ENCODE measurements around the gene NTSR1. TPM values are rescaled to one million over a fixed set of nuclear protein-coding genes. Genes with fewer than 3 reads are reported as not detected.

The NTSR1 gene
- total RNA-seq, 1 donor from 2014 or later, result not detected

GRCh38 chr20:62691487-62691886 is 17.1 kb upstream of the NTSR1 start:
- H3K4me3 Mint-ChIP-seq, result no peak overlapping the region
- POLR2A ChIA-PET, result no interaction called here

GRCh38 chr20:62692176-62692575 is 16.5 kb upstream of the NTSR1 start:
- Mint-ChIP-seq H3K27ac (no peak overlapping the region), H3K36me3 (ENCODE audit: low read depth) (no peaks in the 10 kb centered on the region), H3K27me3 (peaks cover 20% of the 10 kb centered on the region), H3K4me1 (no peaks in the 10 kb centered on the region), H3K9me3 (no peaks in the 10 kb centered on the region), H3K4me3 (no peak overlapping the region)
- ChIA-PET CTCF (no interaction called here), POLR2A (no interaction called here)
- TF ChIP-seq, protein P1, sequence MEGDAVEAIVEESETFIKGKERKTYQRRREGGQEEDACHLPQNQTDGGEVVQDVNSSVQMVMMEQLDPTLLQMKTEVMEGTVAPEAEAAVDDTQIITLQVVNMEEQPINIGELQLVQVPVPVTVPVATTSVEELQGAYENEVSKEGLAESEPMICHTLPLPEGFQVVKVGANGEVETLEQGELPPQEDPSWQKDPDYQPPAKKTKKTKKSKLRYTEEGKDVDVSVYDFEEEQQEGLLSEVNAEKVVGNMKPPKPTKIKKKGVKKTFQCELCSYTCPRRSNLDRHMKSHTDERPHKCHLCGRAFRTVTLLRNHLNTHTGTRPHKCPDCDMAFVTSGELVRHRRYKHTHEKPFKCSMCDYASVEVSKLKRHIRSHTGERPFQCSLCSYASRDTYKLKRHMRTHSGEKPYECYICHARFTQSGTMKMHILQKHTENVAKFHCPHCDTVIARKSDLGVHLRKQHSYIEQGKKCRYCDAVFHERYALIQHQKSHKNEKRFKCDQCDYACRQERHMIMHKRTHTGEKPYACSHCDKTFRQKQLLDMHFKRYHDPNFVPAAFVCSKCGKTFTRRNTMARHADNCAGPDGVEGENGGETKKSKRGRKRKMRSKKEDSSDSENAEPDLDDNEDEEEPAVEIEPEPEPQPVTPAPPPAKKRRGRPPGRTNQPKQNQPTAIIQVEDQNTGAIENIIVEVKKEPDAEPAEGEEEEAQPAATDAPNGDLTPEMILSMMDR (IDR thresholded peaks at IDR 0.05), result no peak
- ATAC-seq (ENCODE audit: low read depth) (no peak), DNase-seq (no peak)
- intact Hi-C loops (cut with micrococcal nuclease), result loop anchor here (10.0 kb wide), 1 partner anchor 63 kb away; no protein-coding TSS in a partner anchor

More at GRCh38 chr20:62691487-62691886, 17.1 kb upstream of the NTSR1 start:
- H3K36me3 Mint-ChIP-seq (ENCODE audit: low read depth), result no peaks in the 10 kb centered on the region
- DNase-seq (no peak), ATAC-seq (ENCODE audit: low read depth) (no peak)
- H3K27ac Mint-ChIP-seq, result no peak overlapping the region
- no peaks in the 10 kb centered on the region for H3K4me1 Mint-ChIP-seq
- H3K9me3 Mint-ChIP-seq, result no peaks in the 10 kb centered on the region
- peaks cover 20% of the 10 kb centered on the region for H3K27me3 Mint-ChIP-seq
- TF ChIP-seq, protein P1 (IDR thresholded peaks at IDR 0.05), result no peak
- intact Hi-C loops (cut with micrococcal nuclease), result loop anchor here (10.0 kb wide), 1 partner anchor 63 kb away; no protein-coding TSS in a partner anchor
- CTCF ChIA-PET, result no interaction called here

DNA sequence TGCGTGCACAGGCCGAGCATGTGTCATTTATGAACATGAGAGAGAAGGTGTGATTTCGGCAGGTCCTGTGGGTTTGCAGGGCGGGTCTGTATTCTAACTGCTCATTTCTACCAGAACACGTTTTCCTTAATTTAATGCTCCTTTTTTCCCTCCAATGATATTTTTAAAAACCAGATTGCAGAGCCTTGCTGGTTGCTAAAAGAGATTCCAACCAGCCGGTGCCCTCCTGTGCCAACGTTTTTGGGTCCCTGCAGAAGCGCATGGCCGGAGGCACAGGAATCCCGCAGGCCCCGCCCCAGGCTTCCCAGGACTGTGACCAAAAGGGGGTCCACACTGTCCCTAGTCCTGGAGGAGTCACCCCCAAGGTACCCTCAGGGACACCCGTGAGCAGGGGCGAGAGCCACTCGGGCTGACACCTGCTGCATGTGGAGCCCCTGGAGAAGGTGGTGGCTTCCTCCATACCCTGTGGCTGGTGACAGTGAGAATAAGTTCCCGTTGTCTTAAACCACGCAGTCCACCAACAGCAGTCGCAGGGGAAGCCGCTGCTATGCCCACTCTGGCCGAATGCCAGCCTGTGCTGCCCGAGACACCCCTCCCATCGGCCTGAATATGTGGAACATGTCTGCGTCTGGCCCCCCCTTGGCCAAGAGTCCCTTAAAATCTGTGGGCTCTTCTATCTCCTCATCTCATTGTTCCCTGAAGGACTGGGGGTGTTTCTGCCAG is 15.7 kb upstream of the NTSR1 start:
- Mint-ChIP-seq H3K4me1 (no peaks in the 10 kb centered on the region), H3K36me3 (ENCODE audit: low read depth) (no peaks in the 10 kb centered on the region), H3K27me3 (peaks cover 23% of the 10 kb centered on the region), H3K27ac (no peak overlapping the region), H3K4me3 (no peak overlapping the region), H3K9me3 (no peaks in the 10 kb centered on the region)
- ChIA-PET CTCF (interaction anchor here (1.0 kb wide), 1 partner anchor 42 kb away, joined by 3 read pairs; no protein-coding TSS in a partner anchor), POLR2A (no interaction called here)
- ATAC-seq (ENCODE audit: low read depth) (no peak), DNase-seq (no peak)
- TF ChIP-seq, protein P1 (IDR thresholded peaks at IDR 0.05), result no peak
- intact Hi-C loops (cut with micrococcal nuclease), result loop anchor here (10.0 kb wide), 1 partner anchor 62 kb away; no protein-coding TSS in a partner anchor

DNA sequence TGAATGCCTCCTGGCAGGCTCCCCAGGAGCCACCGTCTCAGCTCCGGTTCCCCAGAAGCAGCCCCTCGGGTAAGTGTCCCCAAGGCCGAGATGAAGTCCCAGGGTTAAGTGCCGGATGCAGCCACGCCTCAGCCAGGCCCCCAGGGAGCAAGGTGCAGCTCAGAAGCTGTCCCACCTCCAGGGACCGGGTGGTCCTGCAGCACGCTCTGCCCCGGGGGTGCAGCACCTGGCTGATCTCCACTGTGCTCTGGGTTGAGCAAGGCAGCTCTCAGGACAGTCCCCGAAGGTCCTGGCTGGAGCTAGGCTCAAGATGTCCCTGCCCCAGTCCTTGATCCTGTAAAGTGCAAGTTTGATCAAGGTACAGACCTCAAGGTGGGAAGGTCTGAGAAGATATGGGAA is 15.1 kb upstream of the NTSR1 start:
- no peak for ATAC-seq (ENCODE audit: low read depth)
- Mint-ChIP-seq H3K27ac (no peak overlapping the region), H3K4me3 (no peak overlapping the region), H3K36me3 (ENCODE audit: low read depth) (no peaks in the 10 kb centered on the region), H3K4me1 (no peaks in the 10 kb centered on the region), H3K9me3 (no peaks in the 10 kb centered on the region), H3K27me3 (peaks cover 24% of the 10 kb centered on the region)
- ChIA-PET POLR2A (no interaction called here), CTCF (interaction anchor here (1.0 kb wide), 1 partner anchor 42 kb away, joined by 3 read pairs; no protein-coding TSS in a partner anchor)
- TF ChIP-seq, protein P1 (IDR thresholded peaks at IDR 0.05), result no peak
- DNase-seq, result no peak
- intact Hi-C loops (cut with micrococcal nuclease), result loop anchor here (10.0 kb wide), 1 partner anchor 61 kb away; no protein-coding TSS in a partner anchor

DNA sequence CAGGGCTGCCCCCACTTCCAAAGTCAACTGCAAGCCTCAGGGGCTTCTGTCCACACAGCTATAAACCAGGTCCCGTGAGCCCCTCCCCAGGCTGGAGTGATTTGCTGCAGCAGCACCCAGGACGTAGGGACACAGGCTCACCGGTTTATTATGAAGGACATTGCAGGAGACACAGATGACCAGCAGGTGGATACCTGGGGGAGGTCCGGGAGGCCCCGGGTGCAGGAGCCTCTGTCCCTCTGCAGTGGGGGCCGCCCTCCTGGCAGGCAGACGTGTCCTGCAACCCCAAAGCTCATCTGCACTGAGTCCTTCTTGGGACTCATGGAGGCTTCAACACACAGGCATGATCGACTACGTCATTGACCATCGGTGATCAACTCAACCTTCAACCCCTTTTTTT is 14.5 kb upstream of the NTSR1 start:
- no peaks in the 10 kb centered on the region for H3K4me1 Mint-ChIP-seq
- H3K27me3 Mint-ChIP-seq, result peaks cover 24% of the 10 kb centered on the region
- ChIA-PET POLR2A (no interaction called here), CTCF (interaction anchor here (1.0 kb wide), 1 partner anchor 43 kb away, joined by 3 read pairs; no protein-coding TSS in a partner anchor)
- intact Hi-C loops (cut with micrococcal nuclease), result loop anchor here (10.0 kb wide), 1 partner anchor 61 kb away; no protein-coding TSS in a partner anchor
- TF ChIP-seq, protein P1 (IDR thresholded peaks at IDR 0.05), result no peak
- DNase-seq (no peak), ATAC-seq (ENCODE audit: low read depth) (no peak)
- H3K36me3 Mint-ChIP-seq (ENCODE audit: low read depth), result no peaks in the 10 kb centered on the region
- H3K27ac Mint-ChIP-seq, result no peak overlapping the region
- H3K4me3 Mint-ChIP-seq, result no peak overlapping the region
- no peaks in the 10 kb centered on the region for H3K9me3 Mint-ChIP-seq
